HUES6 (cell line): Measurements from ENCODE around the gene MAVS.
"Not testable (repeated sequence)": the region's sequence is repeated elsewhere in the genome, so short reads cannot be mapped to it uniquely, and the experiment has no call there.

ENCODE experiments used
- H3K27ac ChIP-seq: 2 replicates; pipeline ENCODE4 v1.7.0; 2013; ENCODE audit warnings: low read depth, mild to moderate bottlenecking, low read length, inconsistent platforms
- H3K27me3 ChIP-seq: 2 replicates; pipeline ENCODE4 v1.6.1; 2013; ENCODE audit warnings: low read length; ENCODE audit not compliant: control insufficient read depth, insufficient read depth
- H3K36me3 ChIP-seq: 2 replicates; pipeline ENCODE4 v1.6.1; 2013; ENCODE audit warnings: low read length; ENCODE audit not compliant: control insufficient read depth, insufficient read depth
- H3K4me1 ChIP-seq: 2 replicates; pipeline ENCODE4 v1.6.1; 2013; ENCODE audit warnings: low read length; ENCODE audit not compliant: control insufficient read depth, insufficient read depth
- H3K4me3 ChIP-seq: 2 replicates; pipeline ENCODE4 v1.5.1; 2013; ENCODE audit warnings: low read depth, low read length
- H3K9ac ChIP-seq: one replicate; pipeline ENCODE4 v1.6.1; 2013; ENCODE audit warnings: mild to moderate bottlenecking, low read length
- H3K9me3 ChIP-seq: 2 replicates; pipeline ENCODE4 v1.6.1; 2013; ENCODE audit warnings: low read depth, low read length; ENCODE audit not compliant: control insufficient read depth, insufficient read depth

MAVS gene

DNA sequence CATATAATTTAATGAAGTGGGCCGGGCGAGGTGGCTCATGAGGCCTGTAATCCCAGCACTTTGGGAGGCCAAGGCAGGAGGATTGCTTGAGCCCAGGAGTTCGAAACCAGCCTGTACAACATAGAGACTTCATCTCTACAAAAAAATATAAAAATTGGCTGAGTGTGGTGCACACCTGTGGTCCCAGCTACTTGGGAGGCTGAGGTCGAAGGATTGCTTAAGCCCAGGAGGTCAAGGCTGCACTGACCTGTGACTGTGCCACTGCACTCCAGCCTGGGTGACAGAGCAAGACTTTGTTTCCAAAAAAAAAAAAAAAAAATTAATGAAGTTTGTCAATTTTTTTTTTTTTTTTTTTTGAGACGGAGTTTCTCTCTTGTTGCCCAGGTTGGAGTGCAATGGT lies 16.7 kb upstream of the MAVS start:
- not testable (repeated sequence) for H3K36me3 ChIP-seq, H3K27me3 ChIP-seq, H3K9me3 ChIP-seq, H3K9ac ChIP-seq, H3K4me3 ChIP-seq, H3K27ac ChIP-seq, H3K4me1 ChIP-seq

DNA sequence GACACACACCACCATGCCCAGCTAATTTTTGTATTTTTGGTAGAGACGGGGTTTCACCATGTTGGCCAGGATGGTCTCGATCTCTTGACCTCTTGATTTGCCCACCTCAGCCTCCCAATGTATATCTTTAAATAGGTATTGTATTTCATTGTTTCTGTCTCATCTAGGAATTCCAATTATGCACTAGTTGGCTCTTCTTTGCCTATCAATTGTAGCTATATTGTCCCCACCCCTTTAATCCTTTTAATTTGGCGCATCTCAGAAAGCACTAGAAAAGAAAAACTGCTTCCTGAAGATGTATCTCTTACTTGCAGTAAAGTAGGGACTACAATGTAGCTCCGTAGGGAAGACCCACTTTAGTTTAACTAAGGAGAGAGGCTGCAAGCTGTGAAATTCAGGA lies 10.5 kb upstream of the MAVS start:
- no peaks in the 10 kb centered on the region for H3K27me3 ChIP-seq
- no peak overlapping the region for H3K9ac ChIP-seq
- no peaks in the 10 kb centered on the region for H3K36me3 ChIP-seq
- no peak overlapping the region for H3K27ac ChIP-seq
- 0 out of 2 replicates have a peak, but pooled peaks cover 3% of the 10 kb centered on the region for H3K4me1 ChIP-seq
- no peak overlapping the region for H3K4me3 ChIP-seq
- no peaks in the 10 kb centered on the region for H3K9me3 ChIP-seq

DNA sequence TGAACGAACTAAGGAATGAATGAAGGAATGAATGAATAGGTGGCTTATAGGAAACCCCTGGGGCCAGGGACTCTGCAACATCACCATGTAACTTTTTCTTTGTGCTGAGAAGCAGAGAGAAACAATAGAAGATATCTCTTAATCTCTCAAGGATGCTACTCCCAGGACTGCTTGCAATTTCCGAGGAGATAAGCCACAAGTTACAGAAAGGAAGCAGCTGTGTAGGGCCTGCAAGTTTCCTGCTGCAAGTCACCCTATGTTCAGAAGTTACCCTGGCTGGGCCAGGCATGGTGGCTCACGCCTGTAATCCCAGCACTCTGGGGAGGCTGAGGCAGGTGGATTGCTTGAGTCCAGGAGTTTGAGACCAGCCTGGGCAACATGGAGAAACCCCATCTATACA lies 7.3 kb upstream of the MAVS start:
- H3K27ac ChIP-seq: no peak overlapping the region
- no peak overlapping the region for H3K9ac ChIP-seq

DNA sequence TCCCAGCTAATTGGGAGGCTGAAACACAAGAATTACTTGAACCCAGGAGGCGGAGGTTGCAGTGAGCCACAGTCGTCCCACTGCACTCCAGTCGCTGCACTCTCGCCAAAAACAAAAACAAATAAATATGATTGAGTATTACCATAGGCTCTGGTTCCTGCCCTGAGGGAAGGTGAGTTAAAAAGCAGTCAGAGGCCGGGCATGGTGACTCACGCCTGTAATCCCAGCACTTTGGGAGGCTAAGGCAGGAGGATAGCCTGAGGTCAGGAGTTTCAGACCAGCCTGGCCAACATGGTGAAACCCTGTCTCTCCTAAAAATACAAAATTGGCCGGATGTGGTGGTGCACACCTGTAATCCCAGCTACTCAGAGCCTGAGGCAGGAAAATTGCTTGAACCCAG lies 6.4 kb upstream of the MAVS start:
- not testable (repeated sequence) for H3K27me3 ChIP-seq, H3K4me3 ChIP-seq, H3K36me3 ChIP-seq, H3K27ac ChIP-seq, H3K4me1 ChIP-seq, H3K9me3 ChIP-seq, H3K9ac ChIP-seq

More for the DNA sequence above, 7.3 kb upstream of the MAVS start:
- no peaks in the 10 kb centered on the region for H3K9me3 ChIP-seq
- no peaks in the 10 kb centered on the region for H3K27me3 ChIP-seq
- 0 out of 2 replicates have a peak, but pooled peaks cover 3% of the 10 kb centered on the region for H3K4me1 ChIP-seq
- H3K36me3 ChIP-seq: no peaks in the 10 kb centered on the region
- H3K4me3 ChIP-seq: no peak overlapping the region

DNA sequence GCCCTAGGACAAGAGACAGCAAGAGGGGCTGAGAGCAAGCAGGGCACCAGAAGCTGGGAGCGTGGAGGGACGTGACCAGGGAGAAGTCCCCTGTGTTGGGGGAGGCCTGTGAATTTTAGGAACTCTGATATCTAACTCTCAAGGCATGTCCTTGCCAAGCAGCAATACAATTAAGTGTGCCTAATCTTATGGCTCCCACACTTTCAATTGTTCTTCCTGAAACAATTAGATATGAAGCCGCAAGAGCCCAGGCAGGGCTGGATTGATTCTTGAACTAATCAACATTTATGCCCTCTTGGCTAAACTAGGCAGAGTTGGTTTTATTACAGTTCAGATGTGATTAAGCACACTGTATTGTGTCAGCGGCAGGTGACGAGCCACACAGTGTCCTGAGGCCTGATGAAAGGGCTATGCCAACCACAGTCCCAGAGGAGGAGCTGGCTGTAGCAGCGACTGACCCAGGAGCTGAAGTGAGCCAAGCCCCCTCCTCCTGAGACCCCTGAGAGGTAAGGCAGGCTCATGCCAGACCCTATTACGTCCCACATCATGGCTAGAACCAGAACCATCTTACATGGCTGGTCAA lies 4.2 kb upstream of the MAVS start:
- Histone ChIP-seq H3K4me3 (no peak overlapping the region), H3K27ac (no peak overlapping the region), H3K36me3 (no peaks in the 10 kb centered on the region), H3K4me1 (peaks cover 4% of the 10 kb centered on the region; the same call in 1 of the 2 replicates), H3K9me3 (no peaks in the 10 kb centered on the region), H3K9ac (no peak overlapping the region), H3K27me3 (no peaks in the 10 kb centered on the region)

DNA sequence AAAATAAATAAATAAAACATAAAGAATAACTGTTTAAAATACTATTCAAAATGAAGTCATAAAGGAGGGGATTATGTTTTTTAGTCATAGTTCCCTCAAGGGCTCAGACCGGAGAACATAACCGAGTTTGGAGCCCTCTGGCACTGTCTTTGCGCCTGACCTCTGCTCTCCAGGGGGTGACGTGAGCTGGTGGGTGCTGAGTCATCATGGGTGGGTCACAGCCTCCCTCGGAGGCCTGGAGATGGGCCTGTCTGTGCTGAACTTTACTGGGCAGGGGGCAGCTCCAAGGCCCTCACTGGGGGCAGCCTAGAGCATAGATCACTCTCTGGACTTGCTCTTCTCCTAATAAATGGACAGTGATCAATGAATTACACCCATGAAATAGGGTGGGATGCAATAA lies 3.1 kb upstream of the MAVS start:
- Histone ChIP-seq H3K9ac (no peak overlapping the region), H3K9me3 (no peaks in the 10 kb centered on the region), H3K27ac (no peak overlapping the region), H3K4me1 (peaks cover 9% of the 10 kb centered on the region; the same call in 1 of the 2 replicates), H3K4me3 (no peak overlapping the region), H3K27me3 (no peaks in the 10 kb centered on the region), H3K36me3 (no peaks in the 10 kb centered on the region)

DNA sequence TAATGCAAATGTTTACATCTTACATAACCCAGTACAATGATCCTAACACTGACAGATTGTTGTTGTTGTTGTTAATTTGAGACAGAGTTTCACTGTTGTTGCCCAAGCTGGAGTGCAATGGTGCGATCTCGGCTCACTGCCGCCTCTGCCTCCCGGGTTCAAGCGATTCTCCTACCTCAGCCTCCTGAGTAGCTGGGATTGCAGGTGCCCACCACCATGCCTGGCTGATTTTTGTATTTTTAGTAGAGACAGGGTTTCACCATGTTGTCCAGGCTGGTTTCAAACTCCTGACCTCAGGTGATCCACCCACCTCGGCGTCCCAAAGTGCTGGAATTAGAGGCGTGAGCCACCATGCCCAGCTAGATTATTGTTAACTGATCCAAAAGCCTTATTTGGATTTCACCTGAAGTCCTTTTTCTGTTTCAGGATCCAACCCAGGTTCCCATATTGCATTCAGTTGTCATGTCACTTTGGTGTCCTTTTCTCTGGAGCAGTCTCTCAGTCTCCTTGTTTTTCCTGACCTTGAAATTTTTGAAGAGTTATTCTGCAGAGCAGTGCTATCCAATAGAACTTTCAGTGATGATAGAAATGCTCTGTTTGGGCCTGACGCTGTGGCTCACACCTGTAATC lies 2.5 kb upstream of the MAVS start:
- H3K9me3 ChIP-seq, H3K27me3 ChIP-seq, H3K9ac ChIP-seq, H3K4me1 ChIP-seq, H3K27ac ChIP-seq, H3K36me3 ChIP-seq, H3K4me3 ChIP-seq: not testable (repeated sequence)

DNA sequence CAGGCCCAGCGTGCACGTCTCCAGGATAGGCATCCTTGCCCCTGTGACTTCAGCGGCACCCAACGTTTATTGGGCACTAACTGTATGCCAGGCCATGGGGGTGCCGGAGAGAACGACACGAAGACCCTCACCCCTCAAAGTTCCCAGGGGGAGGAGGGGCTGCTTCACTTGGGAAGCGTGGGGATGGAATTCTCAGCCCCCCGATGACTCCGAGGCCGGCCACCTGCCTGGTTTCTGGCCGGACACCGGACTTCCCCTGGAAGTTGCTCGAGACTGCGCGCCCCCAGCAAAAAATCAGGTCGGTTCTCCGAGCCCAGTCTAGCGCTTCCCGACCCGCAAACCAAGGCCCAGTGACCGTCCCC lies 275 bp upstream of the MAVS start:
- Histone ChIP-seq H3K9ac (peak overlapping the region; percentile 84), H3K27me3 (no peaks in the 10 kb centered on the region), H3K4me1 (peaks cover 6% of the 10 kb centered on the region; the same call in 1 of the 2 replicates), H3K27ac (no peak overlapping the region), H3K4me3 (peak overlapping the region; percentile 99), H3K36me3 (no peaks in the 10 kb centered on the region), H3K9me3 (no peaks in the 10 kb centered on the region)

DNA sequence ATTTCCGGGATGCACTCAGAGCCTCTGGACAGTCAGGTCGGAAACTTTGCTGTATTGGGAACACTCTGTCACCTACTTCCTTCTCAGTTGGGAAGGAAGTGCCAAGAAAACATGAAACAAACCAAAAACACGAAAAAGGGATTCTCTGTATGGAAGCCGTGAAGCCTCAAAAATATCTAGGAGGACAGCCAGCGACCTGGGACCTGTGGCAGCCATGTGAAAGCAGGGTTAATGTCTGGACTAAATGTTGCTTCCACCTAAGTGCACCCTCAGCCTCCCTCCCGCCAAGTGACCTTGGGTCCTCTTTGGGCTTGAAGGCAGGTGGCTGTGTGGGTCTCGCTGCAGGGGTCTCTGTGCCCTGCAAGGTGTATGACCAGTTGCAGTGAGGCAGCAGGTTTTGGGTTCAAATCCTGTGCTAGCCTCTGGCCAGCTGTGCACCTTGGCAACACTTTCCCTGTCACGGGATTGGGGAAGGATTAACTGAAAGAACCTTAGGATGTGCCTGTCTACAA lies 851 bp downstream of the MAVS start:
- Histone ChIP-seq H3K4me3 (peak overlapping the region; percentile 99), H3K36me3 (peaks cover 2% of the 10 kb centered on the region; the same call in 1 of the 2 replicates), H3K9me3 (no peaks in the 10 kb centered on the region), H3K4me1 (peaks cover 6% of the 10 kb centered on the region; the same call in 1 of the 2 replicates), H3K9ac (peak overlapping the region; percentile 84), H3K27ac (no peak overlapping the region), H3K27me3 (no peaks in the 10 kb centered on the region)

DNA sequence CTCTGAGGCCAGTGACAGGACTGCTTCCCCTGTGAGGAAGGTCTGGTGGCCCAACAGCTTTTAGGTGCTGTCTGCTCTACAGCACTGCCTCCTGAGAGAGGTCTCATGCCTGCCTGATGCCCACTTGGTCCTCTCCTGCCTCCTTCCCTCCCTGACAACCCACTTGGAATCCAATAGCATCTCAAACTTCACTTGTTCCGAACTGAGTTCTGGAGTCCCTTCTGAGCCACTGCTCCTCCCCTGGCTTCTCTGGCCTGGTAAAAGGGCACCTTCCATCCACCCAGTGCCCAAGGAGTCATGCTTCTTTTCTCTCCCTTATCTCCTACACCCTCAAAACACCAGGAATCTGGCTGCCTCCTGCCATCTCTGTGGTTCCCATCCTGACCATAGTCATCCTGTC lies 1.9 kb downstream of the MAVS start:
- Histone ChIP-seq H3K27me3 (no peaks in the 10 kb centered on the region), H3K9ac (no peak overlapping the region), H3K9me3 (no peaks in the 10 kb centered on the region), H3K36me3 (peaks cover 2% of the 10 kb centered on the region; the same call in 1 of the 2 replicates), H3K27ac (no peak overlapping the region), H3K4me3 (no peak overlapping the region), H3K4me1 (peaks cover 6% of the 10 kb centered on the region; the same call in 1 of the 2 replicates)

DNA sequence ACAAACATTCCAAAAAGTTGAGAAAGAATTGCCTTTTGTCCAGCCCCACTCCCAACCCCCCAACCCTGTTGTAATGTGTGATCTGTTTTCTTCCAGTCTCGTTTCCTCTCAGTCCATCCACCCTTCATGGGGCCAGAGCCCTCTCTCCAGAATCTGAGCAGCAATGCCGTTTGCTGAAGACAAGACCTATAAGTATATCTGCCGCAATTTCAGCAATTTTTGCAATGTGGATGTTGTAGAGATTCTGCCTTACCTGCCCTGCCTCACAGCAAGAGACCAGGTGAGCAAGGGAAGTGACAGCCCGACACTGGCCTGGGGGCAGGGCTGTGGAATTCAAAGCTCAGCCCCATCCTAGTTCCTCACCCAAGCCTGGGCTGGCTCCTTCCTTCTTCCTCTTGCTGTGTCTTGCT lies 7.8 kb downstream of the MAVS start:
- no peaks in the 10 kb centered on the region for H3K27me3 ChIP-seq
- H3K36me3 ChIP-seq: peaks cover 20% of the 10 kb centered on the region
- no peak overlapping the region for H3K27ac ChIP-seq
- no peak overlapping the region for H3K4me3 ChIP-seq
- H3K9me3 ChIP-seq: no peaks in the 10 kb centered on the region
- H3K4me1 ChIP-seq: no peaks in the 10 kb centered on the region
- no peak overlapping the region for H3K9ac ChIP-seq
